Nephron progenitor cell (in vitro differentiated cells): ENCODE results near the gene ZNF555.
A peak's percentile ranks its signal among the peaks of the same experiment; 100 is the strongest.

Experiments
- DNase-seq: peaks from one replicate; pipeline ENCODE4 v3.0.0; 2021
- H3K27ac Mint-ChIP-seq: 2 replicates; pipeline ENCODE4 v1.8.0; 2021; ENCODE audit warnings: mild to moderate bottlenecking, moderate library complexity, mixed read lengths
- H3K27me3 Mint-ChIP-seq: 2 replicates; pipeline ENCODE4 v1.8.0; 2021; ENCODE audit warnings: mild to moderate bottlenecking, low read depth, mixed read lengths; ENCODE audit not compliant: poor library complexity
- H3K36me3 Mint-ChIP-seq: 2 replicates; pipeline ENCODE4 v1.8.0; 2021; ENCODE audit warnings: low read depth, mixed read lengths
- H3K4me1 Mint-ChIP-seq: 2 replicates; pipeline ENCODE4 v1.8.0; 2021; ENCODE audit warnings: mixed read lengths
- H3K4me3 Mint-ChIP-seq: 2 replicates; pipeline ENCODE4 v1.8.0; 2021; ENCODE audit warnings: mild to moderate bottlenecking, moderate library complexity, mixed read lengths
- H3K9me3 Mint-ChIP-seq: 2 replicates; pipeline ENCODE4 v1.8.0; 2021; ENCODE audit warnings: mild to moderate bottlenecking, moderate library complexity, mixed read lengths
- CTCF ChIP-seq: fragments of 200-600 bp; sonication (generic); IDR thresholded peaks from 2 replicates; pipeline ENCODE4 v1.5.0; 2021; ENCODE audit warnings: antibody characterized with exemption

ZNF555 gene

GRCh38 chr19:2846180-2846894, 5.1 kb downstream of the ZNF555 start:
- Mint-ChIP-seq H3K27ac (no peak overlapping the region), H3K9me3 (peaks cover 94% of the 10 kb centered on the region), H3K36me3 (peaks cover 94% of the 10 kb centered on the region), H3K4me3 (no peak overlapping the region), H3K4me1 (peaks cover 8% of the 10 kb centered on the region), H3K27me3 (peaks cover 13% of the 10 kb centered on the region)
- no peak for DNase-seq
- TF ChIP-seq CTCF = no peak

- peaks cover 99% of the 10 kb centered on the region for H3K36me3 Mint-ChIP-seq
- H3K27me3 Mint-ChIP-seq = peaks cover 11% of the 10 kb centered on the region
- H3K4me3 Mint-ChIP-seq = no peak overlapping the region
- H3K27ac Mint-ChIP-seq = no peak overlapping the region
- H3K4me1 Mint-ChIP-seq = peaks cover 1% of the 10 kb centered on the region
- no peak for DNase-seq
- no peak for TF ChIP-seq CTCF
- H3K9me3 Mint-ChIP-seq = peaks cover 100% of the 10 kb centered on the region
Measured at GRCh38 chr19:2847507-2847906, 6.2 kb downstream of the ZNF555 start.

- Mint-ChIP-seq H3K4me1 (no peaks in the 10 kb centered on the region), H3K36me3 (peaks cover 99% of the 10 kb centered on the region), H3K27me3 (peaks cover 5% of the 10 kb centered on the region), H3K27ac (no peak overlapping the region), H3K4me3 (no peak overlapping the region), H3K9me3 (peaks cover 100% of the 10 kb centered on the region)
- DNase-seq = no peak
- no peak for TF ChIP-seq CTCF
Measured at GRCh38 chr19:2848616-2849015, 7.3 kb downstream of the ZNF555 start.

GRCh38 chr19:2850256-2850925, 9.1 kb downstream of the ZNF555 start:
- peaks cover 100% of the 10 kb centered on the region for H3K9me3 Mint-ChIP-seq
- H3K27me3 Mint-ChIP-seq = peaks cover 8% of the 10 kb centered on the region
- peak overlapping the region; percentile 16 for H3K4me3 Mint-ChIP-seq
- DNase-seq = no peak
- H3K4me1 Mint-ChIP-seq = no peaks in the 10 kb centered on the region
- H3K27ac Mint-ChIP-seq = no peak overlapping the region
- no peak for TF ChIP-seq CTCF
- H3K36me3 Mint-ChIP-seq = peaks cover 100% of the 10 kb centered on the region

GRCh38 chr19:2852598-2852997, 11.3 kb downstream of the ZNF555 start:
- DNase-seq = no peak
- Mint-ChIP-seq H3K27ac (no peak overlapping the region), H3K9me3 (peaks cover 98% of the 10 kb centered on the region), H3K4me1 (no peaks in the 10 kb centered on the region), H3K27me3 (peaks cover 8% of the 10 kb centered on the region), H3K4me3 (no peak overlapping the region), H3K36me3 (peaks cover 98% of the 10 kb centered on the region)
- no peak for TF ChIP-seq CTCF
